SK-N-SH (cell line): ENCODE data around the gene CDK6. TPM values are rescaled to one million over a fixed set of nuclear protein-coding genes. Genes with fewer than 3 reads are reported as not detected.
A peak's percentile ranks its signal among the peaks of the same experiment; 100 is the strongest.

ENCODE experiments used
- CTCF ChIA-PET: fragments of 300-600, 350-600 bp; formaldehyde crosslinking; extraction: SDS; loops from one replicate; lab custom pipeline; 2021; lab: Yijun Ruan, JAX
- POLR2A ChIA-PET: fragments of 350-600 bp; sonication (Branson Sonifier 250); formaldehyde crosslinking; extraction: SDS; loops from one replicate; lab custom pipeline; 2020; ENCODE audit warnings: antibody characterized with exemption, inconsistent platforms; lab: Yijun Ruan, JAX
- DNase-seq: peaks from one replicate; pipeline ENCODE4 v3.0.0; 2012
- H2AFZ ChIP-seq: fragments of 200-600 bp; sonication (generic); 2 replicates; pipeline ENCODE4 v1.8.1; 2016; ENCODE audit warnings: antibody characterized with exemption, mild to moderate bottlenecking, low read depth
- H3F3A ChIP-seq: fragments of 200-600 bp; sonication (generic); replicated peaks from 2 replicates; pipeline ENCODE3; 2016; ENCODE audit warnings: antibody characterized with exemption, mild to moderate bottlenecking; ENCODE audit not compliant: insufficient read depth
- H3K27ac ChIP-seq, 2 experiments: fragments of 200-500 bp in 1 of 2; fragments of 200-600 bp in 1 of 2; sonication (Bioruptor generic) in 1 of 2; sonication (generic), shearing (Covaris generic) in 1 of 2; 2 replicates each; pipeline versions ENCODE4 v1.5.1 to v1.6.1; 2014 to 2016; ENCODE audit warnings: low read depth in 2 of 2, inconsistent platforms in 1 of 2, low read length in 1 of 2, mild to moderate bottlenecking in 1 of 2, mixed read lengths in 1 of 2
- H3K27me3 ChIP-seq: fragments of 200-600 bp; sonication (generic), shearing (Covaris generic); 2 replicates; pipeline ENCODE4 v1.6.1; 2016; ENCODE audit warnings: mixed run types; ENCODE audit not compliant: insufficient read depth
- H3K36me3 ChIP-seq, 2 experiments: fragments of 200-500 bp in 1 of 2; fragments of 200-600 bp in 1 of 2; sonication (Bioruptor generic) in 1 of 2; sonication (generic) in 1 of 2; replicated peaks in 1 of 2; 2 replicates each; pipeline versions ENCODE3 to v1.5.1; 2014 to 2016; ENCODE audit warnings: low read length in 1 of 2, mild to moderate bottlenecking in 1 of 2; ENCODE audit not compliant: insufficient read depth in 2 of 2, control insufficient read depth in 1 of 2
- H3K4me1 ChIP-seq, 2 experiments: fragments of 200-500 bp in 1 of 2; fragments of 200-600 bp in 1 of 2; sonication (Bioruptor generic) in 1 of 2; sonication (generic), shearing (Covaris generic) in 1 of 2; 2 replicates each; pipeline versions ENCODE4 v1.5.1 to v1.6.1; 2014 to 2016; ENCODE audit warnings: low read depth in 1 of 2, low read length in 1 of 2, mixed run types in 1 of 2; ENCODE audit not compliant: insufficient read depth in 2 of 2, control insufficient read depth in 1 of 2
- H3K4me2 ChIP-seq: fragments of 200-600 bp; sonication (generic), shearing (Covaris generic); 2 replicates; pipeline ENCODE4 v1.6.1; 2017; ENCODE audit warnings: mixed run types
- H3K4me3 ChIP-seq, 2 experiments: fragments of 200-500 bp in 1 of 2; fragments of 200-600 bp in 1 of 2; sonication (Bioruptor generic) in 1 of 2; sonication (generic), shearing (Covaris generic) in 1 of 2; 2 replicates each; pipeline versions ENCODE4 v1.5.1 to v1.8.1; 2014 to 2016; ENCODE audit warnings: low read depth in 2 of 2, inconsistent platforms in 1 of 2, low read length in 1 of 2, mild to moderate bottlenecking in 1 of 2, mixed read lengths in 1 of 2, moderate library complexity in 1 of 2
- H3K79me2 ChIP-seq: fragments of 200-600 bp; sonication (generic); 2 replicates; pipeline ENCODE4 v1.8.1; 2017; ENCODE audit warnings: mild to moderate bottlenecking; ENCODE audit not compliant: insufficient read depth
- H3K9ac ChIP-seq: fragments of 200-600 bp; sonication (generic); 2 replicates; pipeline ENCODE4 v1.6.1; 2017; ENCODE audit warnings: mixed run types
- H3K9me2 ChIP-seq: fragments of 200-600 bp; sonication (generic); 2 replicates; pipeline ENCODE4 v1.6.1; 2017; ENCODE audit warnings: mixed run types
- H3K9me3 ChIP-seq: fragments of 200-600 bp; sonication (generic); 2 replicates; pipeline ENCODE4 v1.6.1; 2017; ENCODE audit warnings: mixed run types, mild to moderate bottlenecking, moderate library complexity
- H4K20me1 ChIP-seq: fragments of 200-600 bp; sonication (generic); 2 replicates; pipeline ENCODE4 v1.6.1; 2017; ENCODE audit warnings: mild to moderate bottlenecking, mixed run types; ENCODE audit not compliant: insufficient read depth
- ELF1 ChIP-seq: IDR thresholded peaks from 2 replicates; pipeline ENCODE4 v1.4.0; 2012
- EP300 ChIP-seq, 2 experiments: IDR thresholded peaks; 2 replicates each; pipeline versions ENCODE4 v1.4.0 to v1.6.1; 2012; ENCODE audit warnings: borderline replicate concordance in 1 of 2, low read depth in 1 of 2, low read length in 1 of 2
- FOSL2 ChIP-seq: IDR thresholded peaks from 2 replicates; pipeline ENCODE4 v1.4.0; 2012; ENCODE audit warnings: low read depth, mild to moderate bottlenecking, moderate library complexity, borderline replicate concordance
- FOXM1 ChIP-seq: IDR thresholded peaks from 2 replicates; pipeline ENCODE4 v1.4.0; 2012; ENCODE audit warnings: low read depth, mild to moderate bottlenecking
- GATA2 ChIP-seq: sonication (generic); formaldehyde crosslinking; IDR thresholded peaks from 2 replicates; pipeline ENCODE4 v1.5.0; 2020; ENCODE audit warnings: mild to moderate bottlenecking, missing genetic modification reagents
- IRF3 ChIP-seq: fragments of 150-350 bp; IDR thresholded peaks from 2 replicates; pipeline ENCODE4 v1.6.1; 2016; ENCODE audit warnings: mild to moderate bottlenecking, low read depth, low read length
- MAX ChIP-seq: IDR thresholded peaks from 2 replicates; pipeline ENCODE4 v1.4.0; 2012; ENCODE audit warnings: low read depth
- MEF2A ChIP-seq: IDR thresholded peaks from 2 replicates; pipeline ENCODE4 v1.4.0; 2012; ENCODE audit warnings: low read depth, borderline replicate concordance
- NFIC ChIP-seq: IDR thresholded peaks from 2 replicates; pipeline ENCODE4 v1.4.0; 2012; ENCODE audit warnings: borderline replicate concordance
- PBX3 ChIP-seq: IDR thresholded peaks from 2 replicates; pipeline ENCODE4; 2012
- RXRA ChIP-seq: IDR thresholded peaks from 2 replicates; pipeline ENCODE4 v1.4.0; 2012; ENCODE audit warnings: low read depth, mild to moderate bottlenecking, borderline replicate concordance
- TCF12 ChIP-seq: IDR thresholded peaks from 2 replicates; pipeline ENCODE4 v1.4.0; 2012
- TEAD4 ChIP-seq: IDR thresholded peaks from 2 replicates; pipeline ENCODE4 v1.4.0; 2012; ENCODE audit warnings: mild to moderate bottlenecking, borderline replicate concordance; ENCODE audit not compliant: insufficient read depth
- USF2 ChIP-seq: fragments of 150-350 bp; IDR thresholded peaks from 2 replicates; pipeline ENCODE4 v1.6.1; 2017; ENCODE audit warnings: antibody characterized with exemption, low read length, low read depth, borderline replicate concordance
- WGBS: methylation state at CpG from one replicate; pipeline ENCODE4 v1.1.6; 2017; ENCODE audit warnings: low lambda C conversion rate; 5-methylcytosine and 5-hydroxymethylcytosine counted together
- polyA plus RNA-seq, 3 experiments: library from polyadenylated mRNA; depleted of rRNA; stranded (reverse); fragments of >200 nt; gene quantifications; 2 replicates each; pipeline ENCODE4 v1.2.3, GENCODE V29; 2012

The CDK6 gene
- polyA plus RNA-seq, 1 of the 3 experiments (the other 2 are of a cell fraction) = 30.3 TPM

- TF ChIP-seq PBX3 = peak; percentile 98
- peak; percentile 95 for TF ChIP-seq NFIC
- TF ChIP-seq FOSL2 = peak; percentile 77
- TF ChIP-seq USF2 = no peak
- TF ChIP-seq EP300 (IDR thresholded peaks at IDR 0.05; ENCODE audit: borderline replicate concordance in 1 of 2, low read depth in 1 of 2, low read length in 1 of 2) = peak; percentile 63 to 100
- no peak for TF ChIP-seq IRF3
- peak; percentile 95 for TF ChIP-seq TEAD4
- TF ChIP-seq TCF12 = peak; percentile 99
- no peak for TF ChIP-seq ELF1
Measured at GRCh38 chr7:92639213-92639896, 197.0 kb downstream of the CDK6 start (continued).

- no peak for DNase-seq
- ChIA-PET CTCF (interaction anchor here (0.8 to 5.2 kb wide), 4 partner anchors 13 to 197 kb away, joined by 3 to 24 read pairs (median 14); no protein-coding TSS in a partner anchor), POLR2A (interaction anchor here (1.2 kb wide), 1 partner anchor 17 kb away, joined by 3 read pairs; no protein-coding TSS in a partner anchor)
- no peak for TF ChIP-seq MEF2A
- TF ChIP-seq GATA2 (CRISPR knock-in tag) = no peak
- TF ChIP-seq MAX = no peak
- no peak for TF ChIP-seq ELF1
- TF ChIP-seq FOXM1 = no peak
- TF ChIP-seq RXRA = no peak
- H3K4me2 ChIP-seq = 0 out of 2 replicates have a peak overlapping the region, but pooled peaks have one; percentile 77
- 95% methylated on average over 5 of the region's 5 CpGs for WGBS
- peaks cover 5 to 11% of the 10 kb centered on the region in 2 experiments for H3K36me3 ChIP-seq
- H3K27me3 ChIP-seq = no peaks in the 10 kb centered on the region
- no peaks in the 10 kb centered on the region for H4K20me1 ChIP-seq
- no peak overlapping the region; the same call in 1 of the 2 replicates for H3K9ac ChIP-seq
- no peak overlapping the region for H3K4me3 ChIP-seq
- peaks cover 68% of the 10 kb centered on the region for H3K79me2 ChIP-seq
- no peaks in the 10 kb centered on the region for H3K9me3 ChIP-seq
- no peaks in the 10 kb centered on the region for H3K9me2 ChIP-seq
- H3K27ac ChIP-seq = peak overlapping the region in 1 of 2 experiments; percentile 98; a peak in 3 of 4 replicates
- peaks cover 92% of the 10 kb centered on the region for H3F3A ChIP-seq
- H3K4me1 ChIP-seq = peaks cover 47 to 57% of the 10 kb centered on the region in 2 experiments
- no peak overlapping the region for H2AFZ ChIP-seq
Measured at GRCh38 chr7:92636018-92636560, 200.3 kb downstream of the CDK6 start.
